PC-3 (cell line): Measurements from ENCODE around the gene FOXO1.

Source experiments
- EZH2 ChIP-seq: fragments of 300-600 bp; sonication (generic); IDR thresholded peaks from one replicate; pipeline ENCODE4 v1.6.1; 2017; ENCODE audit warnings: antibody characterized with exemption, mild to moderate bottlenecking, low read length; ENCODE audit not compliant: unreplicated experiment
- TF ChIP-seq, protein P1 (sequence below): fragments of 300-600 bp; sonication (generic); conservative IDR thresholded peaks from 2 replicates; pipeline ENCODE4 v1.5.1; 2017; ENCODE audit warnings: antibody characterized with exemption, low read depth, mild to moderate bottlenecking, low read length

DNA sequence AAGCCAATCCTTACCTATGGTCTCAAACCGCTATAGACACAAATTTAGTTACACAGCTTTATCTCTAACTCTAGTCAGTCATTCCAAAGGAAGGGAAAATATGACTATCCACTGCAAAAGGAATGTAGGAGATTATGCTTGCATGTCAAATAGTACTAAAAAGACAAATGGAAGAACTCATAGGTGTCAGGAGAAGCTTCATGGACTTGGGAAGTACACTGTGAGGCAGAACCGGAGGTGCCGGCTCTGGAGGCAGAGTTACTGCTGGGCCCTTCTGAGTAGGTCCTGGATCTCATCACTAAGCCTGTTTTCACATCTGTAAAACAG lies 97.5 kb downstream of the FOXO1 start:
- no peak for TF ChIP-seq EZH2
- TF ChIP-seq, protein P1, sequence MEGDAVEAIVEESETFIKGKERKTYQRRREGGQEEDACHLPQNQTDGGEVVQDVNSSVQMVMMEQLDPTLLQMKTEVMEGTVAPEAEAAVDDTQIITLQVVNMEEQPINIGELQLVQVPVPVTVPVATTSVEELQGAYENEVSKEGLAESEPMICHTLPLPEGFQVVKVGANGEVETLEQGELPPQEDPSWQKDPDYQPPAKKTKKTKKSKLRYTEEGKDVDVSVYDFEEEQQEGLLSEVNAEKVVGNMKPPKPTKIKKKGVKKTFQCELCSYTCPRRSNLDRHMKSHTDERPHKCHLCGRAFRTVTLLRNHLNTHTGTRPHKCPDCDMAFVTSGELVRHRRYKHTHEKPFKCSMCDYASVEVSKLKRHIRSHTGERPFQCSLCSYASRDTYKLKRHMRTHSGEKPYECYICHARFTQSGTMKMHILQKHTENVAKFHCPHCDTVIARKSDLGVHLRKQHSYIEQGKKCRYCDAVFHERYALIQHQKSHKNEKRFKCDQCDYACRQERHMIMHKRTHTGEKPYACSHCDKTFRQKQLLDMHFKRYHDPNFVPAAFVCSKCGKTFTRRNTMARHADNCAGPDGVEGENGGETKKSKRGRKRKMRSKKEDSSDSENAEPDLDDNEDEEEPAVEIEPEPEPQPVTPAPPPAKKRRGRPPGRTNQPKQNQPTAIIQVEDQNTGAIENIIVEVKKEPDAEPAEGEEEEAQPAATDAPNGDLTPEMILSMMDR: no peak
